Effector memory CD8-positive, alpha-beta T cell (primary cell): ENCODE data around the gene ACBD6.

Experiments
- ATAC-seq: fragments of 150-1000 bp; cut with Tn5 transposase; replicated peaks from 2 replicates; pipeline ENCODE4 v1.10.0; 2021; ENCODE audit warnings: mild to moderate bottlenecking, moderate library complexity
- DNase-seq, 3 experiments: peaks; one replicate each; pipeline ENCODE4 v3.0.0; 2021
- H3K27ac Mint-ChIP-seq, 2 donors: one replicate each; pipeline ENCODE4 v1.8.0; 2022; ENCODE audit warnings: mild to moderate bottlenecking in 2 of 2, mixed read lengths in 2 of 2, moderate library complexity in 2 of 2
- H3K27me3 Mint-ChIP-seq, 2 donors: one replicate each; pipeline ENCODE4 v1.8.0; 2022; ENCODE audit warnings: mixed read lengths in 2 of 2
- H3K36me3 Mint-ChIP-seq: one replicate; pipeline ENCODE4 v1.8.0; 2022; ENCODE audit warnings: mild to moderate bottlenecking, moderate library complexity, mixed read lengths; ENCODE audit not compliant: insufficient read depth
- H3K4me1 Mint-ChIP-seq, 2 donors: one replicate each; pipeline ENCODE4 v1.8.0; 2022; ENCODE audit warnings: low read depth in 2 of 2, mixed read lengths in 2 of 2
- H3K4me3 Mint-ChIP-seq, 2 donors: one replicate each; pipeline ENCODE4 v1.8.0; 2022; ENCODE audit warnings: mild to moderate bottlenecking in 2 of 2, mixed read lengths in 2 of 2, moderate library complexity in 2 of 2
- H3K9me3 Mint-ChIP-seq, 2 donors: one replicate each; pipeline ENCODE4 v1.8.0; 2022; ENCODE audit warnings: mixed read lengths in 2 of 2

Gene ACBD6

GRCh38 chr1:180248731-180249681 lies 253.4 kb downstream of the ACBD6 start:
- peaks cover 11 to 14% of the 10 kb centered on the region in 2 donors for H3K4me1 Mint-ChIP-seq
- H3K4me3 Mint-ChIP-seq: peak overlapping the region in 1 of 2 donors; percentile 26
- H3K9me3 Mint-ChIP-seq: no peaks in the 10 kb centered on the region
- peaks cover 45 to 90% of the 10 kb centered on the region in 2 donors for H3K27me3 Mint-ChIP-seq
- ATAC-seq (no peak), DNase-seq (no peak)
- no peak overlapping the region for H3K27ac Mint-ChIP-seq
- H3K36me3 Mint-ChIP-seq: no peaks in the 10 kb centered on the region

GRCh38 chr1:180248176-180248575 lies 254.2 kb downstream of the ACBD6 start:
- Mint-ChIP-seq H3K4me3 (no peak overlapping the region), H3K27me3 (peaks cover 39 to 88% of the 10 kb centered on the region in 2 donors), H3K9me3 (no peaks in the 10 kb centered on the region), H3K36me3 (no peaks in the 10 kb centered on the region), H3K4me1 (peaks cover 11 to 14% of the 10 kb centered on the region in 2 donors), H3K27ac (no peak overlapping the region)
- no peak for DNase-seq
- ATAC-seq: no peak

GRCh38 chr1:180247580-180247979 lies 254.8 kb downstream of the ACBD6 start:
- Mint-ChIP-seq H3K36me3 (no peaks in the 10 kb centered on the region), H3K27me3 (peaks cover 35 to 88% of the 10 kb centered on the region in 2 donors), H3K27ac (no peak overlapping the region), H3K9me3 (no peaks in the 10 kb centered on the region), H3K4me3 (no peak overlapping the region), H3K4me1 (peaks cover 11 to 14% of the 10 kb centered on the region in 2 donors)
- ATAC-seq (no peak), DNase-seq (no peak)

GRCh38 chr1:180247061-180247460 lies 255.3 kb downstream of the ACBD6 start:
- Mint-ChIP-seq H3K27ac (no peak overlapping the region), H3K4me1 (peaks cover 9 to 14% of the 10 kb centered on the region in 2 donors), H3K9me3 (no peaks in the 10 kb centered on the region), H3K27me3 (peaks cover 35 to 88% of the 10 kb centered on the region in 2 donors), H3K4me3 (no peak overlapping the region), H3K36me3 (no peaks in the 10 kb centered on the region)
- no peak for DNase-seq
- ATAC-seq: no peak

- H3K4me3 Mint-ChIP-seq: no peak overlapping the region
- DNase-seq (no peak), ATAC-seq (no peak)
- H3K4me1 Mint-ChIP-seq: peaks cover 6 to 14% of the 10 kb centered on the region in 2 donors
- H3K27me3 Mint-ChIP-seq: peaks cover 33 to 88% of the 10 kb centered on the region in 2 donors
- H3K36me3 Mint-ChIP-seq: no peaks in the 10 kb centered on the region
- H3K27ac Mint-ChIP-seq: no peak overlapping the region
- H3K9me3 Mint-ChIP-seq: no peaks in the 10 kb centered on the region
Measured at GRCh38 chr1:180246579-180246978, 255.8 kb downstream of the ACBD6 start.

GRCh38 chr1:180244840-180245239 lies 257.5 kb downstream of the ACBD6 start:
- H3K4me1 Mint-ChIP-seq: peaks cover 0 to 8% of the 10 kb centered on the region in 2 donors
- DNase-seq (no peak), ATAC-seq (no peak)
- H3K27ac Mint-ChIP-seq: peak overlapping the region in 1 of 2 donors; percentile 55
- H3K4me3 Mint-ChIP-seq: no peak overlapping the region
- peaks cover 35 to 88% of the 10 kb centered on the region in 2 donors for H3K27me3 Mint-ChIP-seq
- no peaks in the 10 kb centered on the region for H3K9me3 Mint-ChIP-seq
- no peaks in the 10 kb centered on the region for H3K36me3 Mint-ChIP-seq

GRCh38 chr1:180243517-180244221 lies 258.7 kb downstream of the ACBD6 start:
- Mint-ChIP-seq H3K4me3 (no peak overlapping the region), H3K27ac (no peak overlapping the region), H3K27me3 (peaks cover 40 to 89% of the 10 kb centered on the region in 2 donors), H3K4me1 (no peaks in the 10 kb centered on the region), H3K9me3 (no peaks in the 10 kb centered on the region), H3K36me3 (no peaks in the 10 kb centered on the region)
- DNase-seq (no peak), ATAC-seq (no peak)

- Mint-ChIP-seq H3K4me1 (no peaks in the 10 kb centered on the region), H3K4me3 (no peak overlapping the region), H3K27me3 (peaks cover 58 to 91% of the 10 kb centered on the region in 2 donors), H3K36me3 (no peaks in the 10 kb centered on the region), H3K9me3 (no peaks in the 10 kb centered on the region), H3K27ac (no peak overlapping the region)
- no peak for ATAC-seq
- no peak for DNase-seq
Measured at GRCh38 chr1:180241716-180242544, 260.4 kb downstream of the ACBD6 start.

GRCh38 chr1:180239145-180240096 lies 263.0 kb downstream of the ACBD6 start:
- Mint-ChIP-seq H3K27ac (no peak overlapping the region), H3K9me3 (no peaks in the 10 kb centered on the region), H3K4me1 (peaks cover 6 to 18% of the 10 kb centered on the region in 2 donors), H3K27me3 (peaks cover 82 to 98% of the 10 kb centered on the region in 2 donors), H3K36me3 (no peaks in the 10 kb centered on the region), H3K4me3 (no peak overlapping the region)
- ATAC-seq (no peak), DNase-seq (no peak)

- DNase-seq (no peak), ATAC-seq (no peak)
- H3K4me3 Mint-ChIP-seq: no peak overlapping the region
- peaks cover 85 to 99% of the 10 kb centered on the region in 2 donors for H3K27me3 Mint-ChIP-seq
- no peaks in the 10 kb centered on the region for H3K36me3 Mint-ChIP-seq
- no peak overlapping the region for H3K27ac Mint-ChIP-seq
- H3K9me3 Mint-ChIP-seq: no peaks in the 10 kb centered on the region
- peaks cover 13 to 21% of the 10 kb centered on the region in 2 donors for H3K4me1 Mint-ChIP-seq
Measured at GRCh38 chr1:180238675-180239074, 263.7 kb downstream of the ACBD6 start.
